HL-60/S4 (cell line): ENCODE data around the gene NRIP3.
"Not testable (repeated sequence)": the region's sequence is repeated elsewhere in the genome, so short reads cannot be mapped to it uniquely, and the experiment has no call there.

Source experiments
- in situ Hi-C: fragments of 300-500 bp; cut with MboI; formaldehyde crosslinking; loops from 2 replicates; pipeline ENCODE4 v1.14.3; 2022; ENCODE audit warnings: low sequenced_read_pairs

The NRIP3 gene

DNA sequence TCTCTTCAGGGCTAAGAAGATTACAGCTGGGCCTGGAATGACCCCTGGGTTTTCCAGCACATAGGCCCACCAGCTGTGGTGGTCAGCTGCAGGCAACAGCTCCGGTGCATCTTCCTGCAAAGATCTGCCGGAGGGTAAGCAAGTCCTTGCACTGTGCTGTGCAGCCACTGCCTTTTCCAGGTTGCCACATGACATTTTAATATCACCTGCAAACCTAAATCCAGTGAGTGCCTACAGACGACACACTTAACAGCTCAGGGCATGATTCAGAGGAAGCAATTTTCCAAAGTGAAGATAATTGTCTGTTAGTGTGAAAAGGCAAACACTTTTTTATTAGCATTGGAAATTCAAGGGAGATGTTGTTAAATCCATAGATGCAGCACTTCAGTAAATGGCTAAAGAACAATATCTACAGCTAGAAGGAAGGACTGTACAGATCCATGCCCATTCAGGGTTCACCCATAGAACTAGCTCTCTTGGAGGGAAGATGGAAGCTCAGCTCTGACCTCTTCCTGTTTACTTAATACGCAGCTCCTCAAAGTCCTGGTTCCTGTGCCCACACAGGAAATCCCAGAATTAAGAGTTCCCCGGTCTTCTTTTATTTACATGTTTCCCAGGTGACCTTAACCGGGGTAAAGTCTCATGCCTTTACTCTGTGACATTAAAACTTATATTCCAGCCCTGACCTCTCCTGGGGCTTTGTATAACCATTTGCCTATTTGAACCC, 13.3 kb upstream of the NRIP3 start:
- in situ Hi-C loops = no loop called here

DNA sequence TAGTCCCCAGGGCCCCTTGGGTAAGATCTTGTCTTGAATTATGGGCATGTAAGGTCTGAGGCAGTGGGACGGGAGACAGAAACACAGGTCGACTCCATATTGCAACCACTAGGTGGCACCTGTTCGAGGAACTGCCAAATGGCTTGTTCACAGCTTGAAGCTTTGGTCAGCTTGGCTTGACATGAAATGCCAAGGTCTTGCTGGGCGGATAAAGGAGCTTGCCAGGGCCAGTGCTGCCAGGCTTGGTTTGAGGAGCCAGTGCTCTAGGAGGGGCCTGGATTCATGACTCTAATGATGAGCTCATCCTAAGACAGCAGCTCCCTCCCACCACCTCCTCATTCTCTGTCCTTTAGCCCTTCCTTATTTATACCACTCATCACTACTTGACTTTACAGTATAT, 11.9 kb upstream of the NRIP3 start:
- in situ Hi-C loops = no loop called here

DNA sequence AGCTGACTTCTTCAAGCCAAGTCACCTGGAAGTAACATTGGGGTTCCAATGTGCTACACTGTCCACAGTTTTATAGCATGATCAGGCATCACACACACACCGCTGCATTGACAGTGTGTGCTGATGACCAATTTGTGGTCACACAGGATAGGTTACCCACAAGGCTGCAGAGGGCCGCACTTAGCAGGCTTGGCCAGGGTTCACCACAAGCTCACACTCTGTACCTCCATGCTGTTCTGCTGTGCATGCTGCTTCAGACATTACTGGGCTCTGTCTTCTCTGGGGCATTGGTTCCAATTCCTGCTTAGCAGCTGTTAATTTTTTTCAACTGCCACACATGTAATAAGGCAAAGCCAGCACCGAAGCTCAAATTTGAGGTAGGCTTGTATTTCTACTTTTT, 11.0 kb upstream of the NRIP3 start:
- in situ Hi-C loops = no loop called here

DNA sequence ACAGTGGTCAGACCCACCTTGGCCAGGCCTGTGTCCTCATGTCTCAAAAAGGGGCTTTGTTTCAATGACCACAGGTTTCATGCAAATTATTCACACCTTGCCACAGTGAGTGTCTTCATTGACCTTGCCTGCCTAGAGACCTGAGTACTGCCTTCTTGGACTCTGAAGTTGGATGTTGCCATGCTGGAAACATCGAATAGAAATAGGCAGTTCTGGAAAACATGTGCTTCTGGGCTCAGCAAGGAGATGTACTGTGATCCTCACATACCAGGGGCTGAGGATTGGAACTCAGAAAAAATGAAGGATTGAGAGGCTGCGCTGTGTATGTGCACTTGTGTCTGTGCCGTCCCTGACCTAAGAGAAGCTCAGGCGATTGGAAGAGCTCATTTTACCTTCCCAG, 9.6 kb upstream of the NRIP3 start:
- in situ Hi-C loops = no loop called here

DNA sequence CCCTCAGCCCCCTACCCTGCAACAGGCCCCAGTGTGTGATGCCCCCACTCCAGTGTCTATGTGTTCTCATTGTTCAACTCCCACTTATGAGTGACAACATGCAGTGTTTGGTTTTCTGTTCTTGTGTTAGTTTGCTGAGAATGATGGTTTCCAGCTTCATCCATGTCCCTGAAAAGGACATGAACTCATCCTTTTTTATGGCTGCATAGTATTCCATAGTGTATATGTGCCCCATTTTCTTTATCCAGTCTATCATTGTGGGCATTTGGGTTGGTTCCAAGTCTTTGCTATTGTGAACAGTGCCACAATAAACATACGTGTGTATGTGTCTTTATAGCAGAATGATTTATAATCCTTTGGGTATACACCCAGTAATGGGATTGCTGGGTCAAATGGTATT, 5.7 kb upstream of the NRIP3 start:
- in situ Hi-C loops = not testable (repeated sequence)

DNA sequence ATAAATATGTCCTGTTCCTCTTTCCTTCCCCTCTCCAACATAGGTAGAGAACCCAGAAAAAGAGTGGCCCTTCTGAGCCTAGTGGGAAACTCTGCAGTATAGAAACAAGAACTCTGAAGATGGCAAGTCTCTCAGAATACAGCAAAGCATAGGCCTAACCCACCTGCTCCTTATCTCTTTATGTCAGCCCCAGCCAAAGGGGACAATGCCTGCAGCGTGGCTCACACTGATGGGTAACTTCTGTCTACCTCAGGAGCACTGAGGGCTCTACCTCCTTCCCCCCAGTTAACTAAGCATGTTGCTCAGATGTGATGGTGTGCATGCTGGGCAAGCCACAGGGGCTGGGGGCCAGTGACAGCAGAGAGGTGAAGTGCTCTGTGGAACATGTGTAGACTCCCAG, 4.9 kb upstream of the NRIP3 start:
- in situ Hi-C loops = no loop called here

DNA sequence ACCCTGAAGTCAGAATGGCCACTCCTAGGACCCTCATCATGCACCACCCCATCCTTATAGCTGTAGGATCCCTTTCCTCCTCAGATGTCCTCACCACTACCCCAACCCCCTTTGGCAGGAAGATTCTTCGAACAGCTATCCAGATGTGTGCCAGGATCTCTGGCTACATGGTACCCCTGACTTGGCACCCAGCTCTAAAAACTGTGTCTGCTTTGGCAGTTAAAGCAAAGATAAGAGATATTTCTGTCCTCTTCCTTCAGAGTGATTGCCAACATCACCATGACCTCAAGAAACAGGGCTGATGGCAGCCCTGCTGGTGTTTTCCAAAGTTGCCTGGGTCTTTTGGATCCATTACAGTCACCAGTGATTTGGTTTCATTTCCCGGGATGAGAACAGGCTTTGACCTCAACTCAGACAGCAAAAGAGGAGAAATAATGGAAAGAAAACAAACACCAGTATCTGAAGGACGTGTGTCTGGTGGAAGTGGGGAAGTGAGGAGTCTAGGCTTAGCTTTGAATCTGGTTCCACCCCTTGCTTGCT, 4.3 kb upstream of the NRIP3 start:
- in situ Hi-C loops = no loop called here

DNA sequence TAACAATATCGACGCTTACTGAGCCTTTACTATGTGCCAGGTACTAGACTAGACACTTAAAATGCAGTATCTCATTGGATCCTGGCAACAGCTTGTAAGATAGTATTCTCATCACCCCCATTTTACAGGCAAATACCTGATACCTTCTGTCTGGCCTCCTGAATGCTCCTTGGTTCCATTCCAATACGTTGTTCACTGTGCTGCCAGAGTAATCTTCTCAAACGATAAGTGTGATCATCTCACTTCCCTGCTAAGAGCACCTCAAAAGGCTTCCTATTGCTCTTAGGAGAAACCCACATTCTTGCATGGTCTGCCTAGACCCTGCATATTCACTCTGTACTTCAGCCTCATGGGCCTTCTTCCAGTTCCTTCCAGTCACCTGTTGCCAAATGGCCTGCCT, 1.3 kb upstream of the NRIP3 start:
- in situ Hi-C loops = no loop called here

DNA sequence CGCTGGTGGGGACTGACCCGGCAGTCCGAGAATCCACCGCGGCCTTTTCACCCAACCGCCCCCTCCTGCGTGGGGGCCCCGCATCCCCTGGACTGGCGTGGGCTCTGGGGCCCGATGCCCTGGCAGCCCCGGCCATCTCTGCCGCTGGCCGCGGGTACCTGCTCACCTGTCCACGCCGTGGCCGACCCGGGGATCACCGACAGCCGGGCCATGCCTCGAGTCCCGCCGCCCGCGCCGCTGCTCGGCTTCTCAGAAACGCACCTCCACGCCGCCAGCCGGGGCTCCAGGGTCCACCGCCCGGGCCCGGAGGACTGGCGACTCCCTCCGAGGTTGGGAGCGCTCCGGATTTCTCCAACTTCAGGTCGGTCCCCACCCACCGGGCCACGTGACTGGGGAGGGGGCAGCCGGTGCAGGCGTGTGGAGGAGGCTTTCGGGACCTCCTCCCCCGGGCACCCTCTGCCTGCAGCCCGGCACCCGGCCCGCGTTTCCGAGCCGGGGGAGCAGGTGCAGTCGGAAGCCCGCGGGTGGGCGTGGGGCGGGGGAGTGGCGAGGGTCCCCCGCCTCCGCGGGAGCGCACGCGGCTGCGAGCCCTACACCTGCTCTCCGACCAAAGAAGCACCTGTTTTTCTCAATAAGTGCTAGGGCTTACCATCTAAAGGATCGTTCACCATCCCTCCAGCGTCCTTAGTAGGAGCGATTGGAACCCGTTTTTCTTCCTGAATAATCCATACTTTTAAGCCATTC, 554 bp upstream of the NRIP3 start:
- in situ Hi-C loops = no loop called here

DNA sequence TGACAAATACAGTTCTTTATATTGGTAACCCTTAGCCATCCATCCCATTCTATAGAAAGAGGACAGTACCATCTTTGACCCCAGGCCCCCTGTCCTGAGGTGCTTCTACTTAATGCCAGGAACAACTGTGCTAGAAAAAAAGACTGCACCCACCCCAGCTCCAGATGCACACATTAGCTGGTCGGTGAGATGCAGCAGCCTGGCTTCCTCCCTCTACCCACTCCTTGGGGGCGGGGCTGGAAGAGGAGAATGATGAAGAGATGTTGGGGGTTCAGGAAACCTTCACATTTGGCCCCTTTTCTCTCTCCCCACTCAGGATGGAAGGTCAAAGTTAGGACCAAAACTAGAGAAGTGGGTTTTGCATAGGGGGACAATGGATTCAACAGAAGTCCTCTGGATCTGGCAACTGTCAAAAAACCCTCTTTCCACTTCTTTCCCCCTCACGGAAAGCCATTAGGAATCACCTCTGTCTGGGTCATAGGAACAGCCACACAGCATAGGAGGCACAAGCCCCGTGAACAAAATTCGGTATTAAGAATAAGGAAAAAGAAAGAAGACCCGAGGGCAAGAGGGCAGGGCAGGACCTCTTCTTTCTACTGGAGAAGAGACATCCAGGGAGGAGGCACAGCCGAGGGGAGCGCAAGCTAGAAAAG, 755 bp downstream of the NRIP3 start:
- in situ Hi-C loops = no loop called here

DNA sequence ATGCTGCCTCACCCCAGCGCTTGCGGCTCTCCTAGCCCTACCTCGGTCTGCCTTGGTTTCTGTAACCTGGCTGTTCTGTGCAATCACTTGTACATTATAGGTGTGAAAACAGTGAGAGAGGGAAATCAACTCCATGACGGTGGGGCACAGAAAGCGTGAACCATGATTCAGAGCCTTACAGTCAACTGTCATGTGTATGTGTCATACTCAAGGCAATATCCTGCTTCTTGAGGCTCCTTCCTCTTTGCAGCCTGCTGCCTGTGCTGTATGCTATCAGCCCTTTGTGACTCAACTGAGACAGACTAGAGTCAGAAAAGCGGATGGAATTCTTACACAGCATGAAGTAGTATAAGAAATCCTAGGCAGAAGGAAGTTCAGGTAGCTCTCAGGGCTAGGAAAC, 2.1 kb downstream of the NRIP3 start:
- in situ Hi-C loops = no loop called here

DNA sequence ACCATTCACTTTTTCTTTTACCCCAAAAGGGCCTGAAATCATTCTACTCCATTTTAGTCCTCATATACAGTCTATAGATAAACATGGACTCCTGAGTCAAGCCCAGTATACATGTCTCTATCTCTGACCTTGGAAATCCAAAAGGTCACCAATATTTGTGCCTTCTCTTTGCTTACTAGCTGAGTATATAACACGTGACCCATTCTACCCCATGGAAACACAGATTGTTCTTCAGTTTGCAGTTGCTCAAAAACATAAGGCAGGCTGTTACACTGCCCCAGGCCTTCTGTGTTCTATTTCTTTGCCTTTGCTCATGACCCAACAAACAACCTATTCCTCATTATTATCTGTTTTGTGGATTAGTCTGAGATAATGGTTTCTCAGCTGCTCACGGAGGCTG, 5.8 kb downstream of the NRIP3 start:
- in situ Hi-C loops = no loop called here

DNA sequence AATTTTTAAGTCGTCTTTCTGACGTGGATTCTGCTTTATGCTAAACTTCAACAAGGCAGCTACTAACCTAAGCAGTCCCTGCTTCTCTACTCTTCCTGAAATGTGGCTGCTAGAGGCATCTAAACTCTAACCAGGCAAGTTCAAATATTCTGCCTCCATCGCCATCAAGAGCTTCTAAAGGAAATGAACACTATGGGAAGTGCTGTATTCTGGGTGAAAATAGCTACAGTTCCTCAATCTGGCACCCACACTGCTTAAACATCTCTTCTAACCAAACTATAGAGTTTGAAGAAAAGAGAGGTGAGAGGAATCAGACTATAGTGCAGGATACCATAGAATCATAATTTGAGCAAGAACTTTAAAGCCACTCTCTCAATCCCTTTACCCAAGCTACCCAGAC, 6.3 kb downstream of the NRIP3 start:
- in situ Hi-C loops = no loop called here

DNA sequence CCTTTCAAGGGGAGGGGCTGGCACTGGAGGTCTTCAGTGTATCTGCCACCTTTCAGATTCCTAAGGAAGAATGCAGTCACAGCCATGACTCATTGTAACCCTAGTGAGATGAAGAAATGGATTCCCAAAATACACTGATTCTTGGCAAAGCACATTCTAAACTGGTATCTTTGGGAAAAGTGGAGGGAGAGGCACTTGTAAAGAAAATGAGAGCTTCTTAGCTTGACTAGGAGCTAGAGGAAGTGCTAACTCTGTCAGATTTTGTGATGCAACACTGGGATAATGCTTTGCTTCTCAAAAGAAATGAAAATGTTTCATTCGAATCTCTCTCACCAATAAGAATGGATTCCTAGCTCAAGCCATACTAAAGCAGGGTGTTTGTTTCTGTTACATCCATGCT, 14.3 kb downstream of the NRIP3 start:
- in situ Hi-C loops = no loop called here

DNA sequence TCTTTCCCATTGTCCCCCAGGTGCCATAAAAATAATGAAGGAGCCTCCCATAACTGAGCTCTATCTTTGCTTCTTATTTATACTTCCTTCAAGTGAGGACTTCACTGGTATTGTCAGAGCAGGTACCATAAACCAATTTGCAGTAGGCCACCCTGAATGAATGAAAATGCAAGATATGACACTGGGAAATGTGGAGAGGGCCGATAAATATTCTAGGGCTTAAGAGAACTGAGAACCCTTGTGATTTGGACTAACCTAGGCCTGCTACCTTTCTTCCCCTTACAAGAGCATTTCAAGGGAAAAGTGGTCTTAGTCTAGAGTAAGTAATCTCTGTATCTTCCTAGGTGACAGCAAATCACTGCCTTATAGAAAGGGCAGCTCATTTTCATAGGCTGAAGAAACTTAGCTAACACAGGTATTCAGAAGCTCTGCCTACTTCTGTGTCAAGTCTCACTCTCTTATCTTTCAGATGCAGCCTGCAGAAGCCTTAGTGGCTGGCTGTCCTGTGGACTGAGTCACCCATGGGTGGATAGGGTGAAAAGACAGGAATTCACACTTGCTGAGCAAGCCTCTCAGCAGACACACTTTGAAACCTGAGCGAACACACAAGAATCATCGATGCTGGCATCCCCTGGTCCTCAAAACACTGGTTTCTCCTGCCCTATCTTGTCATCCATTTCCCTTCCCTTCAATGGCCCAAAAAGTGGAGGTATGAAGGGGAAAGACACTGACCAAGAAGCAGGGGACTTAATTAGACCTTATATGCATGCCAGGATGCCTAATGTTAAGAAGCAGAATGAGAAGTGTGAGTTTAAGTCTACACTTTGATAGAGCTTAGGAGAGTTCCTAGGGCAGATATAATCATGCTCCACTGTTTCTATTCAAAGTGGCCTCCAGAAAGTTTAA, 15.2 kb downstream of the NRIP3 start:
- in situ Hi-C loops = no loop called here

DNA sequence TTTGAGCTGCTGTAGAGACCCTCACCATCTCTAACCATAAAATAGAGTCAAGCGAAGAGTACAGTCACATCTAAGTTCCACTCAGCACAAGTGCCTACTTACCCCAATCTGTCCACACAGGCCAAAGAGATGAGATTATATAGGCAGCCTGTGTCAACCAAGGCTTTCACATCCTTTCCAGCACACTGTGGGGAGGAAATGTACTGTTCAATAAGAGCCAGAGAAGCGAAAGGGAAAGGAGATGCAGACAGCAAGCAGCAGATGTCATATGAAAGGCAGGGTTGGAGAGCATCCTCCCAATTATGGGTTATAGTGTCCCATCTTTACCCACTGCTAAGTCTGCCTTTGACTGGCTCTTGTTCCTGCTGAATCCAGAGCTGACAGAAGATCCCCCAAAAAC, 16.4 kb downstream of the NRIP3 start:
- in situ Hi-C loops = no loop called here

DNA sequence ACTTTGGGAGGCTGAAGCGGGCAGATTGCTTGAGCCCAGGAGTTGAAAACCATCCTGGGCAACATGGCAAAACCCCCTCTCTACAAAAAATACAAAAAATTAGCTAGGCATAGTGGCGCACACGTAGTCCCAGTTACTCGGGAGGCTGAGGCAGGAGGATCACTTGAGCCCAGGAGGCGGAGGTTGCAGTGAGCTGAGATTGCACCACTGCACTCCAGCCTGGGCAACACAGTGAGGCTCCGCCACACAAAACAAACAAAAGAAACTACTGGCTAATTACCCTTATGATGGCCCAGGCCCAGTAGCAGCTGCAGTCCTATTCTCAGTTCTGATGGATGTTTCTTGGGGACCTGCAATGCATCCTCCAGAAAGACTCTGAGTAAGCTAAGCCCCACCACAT, 17.0 kb downstream of the NRIP3 start:
- in situ Hi-C loops = not testable (repeated sequence)

DNA sequence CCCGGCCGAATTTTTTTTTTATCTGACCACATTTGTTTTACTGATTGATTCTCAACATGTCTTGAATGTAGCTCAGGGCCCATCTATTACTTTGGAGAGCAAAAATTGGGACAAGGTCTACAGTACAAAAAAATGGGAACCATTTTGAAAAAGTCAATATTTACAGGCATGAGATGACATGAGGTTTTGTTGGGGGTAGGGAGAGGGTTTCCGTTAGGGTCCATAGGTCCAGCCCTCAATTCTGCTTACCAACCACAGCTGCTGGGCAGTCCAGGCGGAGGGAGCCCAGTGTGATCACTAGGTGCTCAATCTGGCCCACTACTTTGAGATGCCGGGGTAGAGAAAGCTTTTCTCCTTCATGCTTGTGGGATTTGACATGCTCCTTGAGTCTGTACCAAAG, 18.3 kb downstream of the NRIP3 start:
- in situ Hi-C loops = no loop called here

DNA sequence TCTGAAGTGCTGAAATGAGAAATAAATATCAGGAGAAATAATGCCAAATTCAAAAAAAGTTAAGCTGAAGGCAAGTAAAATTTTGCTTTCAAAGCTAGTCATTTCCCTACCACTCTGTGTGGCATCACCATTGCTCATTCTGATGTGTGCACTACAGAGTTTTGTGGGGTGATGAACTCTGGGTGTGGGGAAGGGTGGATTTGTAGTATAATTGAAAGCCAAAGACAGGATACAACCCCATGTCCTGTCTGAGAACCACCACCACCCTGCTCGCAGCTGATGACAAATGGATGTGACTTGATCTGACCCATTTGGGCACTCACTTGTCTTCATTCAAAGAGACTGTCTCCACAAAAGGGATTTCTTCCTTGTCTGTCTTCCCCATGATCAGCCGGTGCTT, 20.2 kb downstream of the NRIP3 start:
- in situ Hi-C loops = no loop called here

DNA sequence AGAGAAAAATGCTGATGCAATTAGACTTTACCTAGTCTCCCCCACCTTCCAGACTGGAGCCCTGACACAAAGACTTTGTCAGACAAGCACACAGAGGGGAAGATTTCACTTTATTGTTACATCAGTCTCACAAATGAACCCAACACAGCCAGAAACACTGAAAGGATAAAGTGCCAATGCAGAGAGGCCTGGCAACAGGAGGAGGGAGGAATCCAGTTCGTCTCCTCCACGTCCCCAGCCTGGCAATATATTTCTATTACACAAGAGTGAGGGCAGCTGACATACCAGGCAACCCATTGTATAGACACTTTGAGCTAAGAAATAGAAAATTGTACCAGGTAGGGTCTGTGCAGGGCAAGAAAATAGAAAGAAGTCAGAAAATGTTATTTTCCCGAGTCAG, 23.3 kb downstream of the NRIP3 start:
- in situ Hi-C loops = no loop called here

DNA sequence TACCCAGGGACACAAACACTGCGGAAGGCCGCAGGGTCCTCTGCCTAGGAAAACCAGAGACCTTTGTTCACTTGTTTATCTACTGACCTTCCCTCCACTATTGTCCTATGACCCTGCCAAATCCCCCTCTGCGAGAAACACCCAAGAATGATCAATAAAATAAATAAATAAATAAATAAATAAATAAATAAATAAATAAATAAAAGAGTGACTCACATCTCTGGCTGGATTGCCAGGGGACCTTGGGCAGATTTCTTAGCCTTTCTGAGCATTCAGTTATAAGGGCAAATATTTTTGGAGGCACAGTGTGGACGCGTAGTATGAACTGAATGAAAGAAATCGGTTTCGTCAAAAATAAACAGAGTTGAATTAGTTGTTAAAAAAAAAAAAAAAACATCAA, 24.4 kb downstream of the NRIP3 start:
- in situ Hi-C loops = not testable (repeated sequence)
